SK-N-SH (cell line): ENCODE data around the gene STKLD1. TPM values are rescaled to one million over a fixed set of nuclear protein-coding genes. Genes with fewer than 3 reads are reported as not detected.

ENCODE experiments used
- CTCF ChIA-PET: fragments of 300-600, 350-600 bp; formaldehyde crosslinking; extraction: SDS; loops from one replicate; lab custom pipeline; 2021; lab: Yijun Ruan, JAX
- POLR2A ChIA-PET: fragments of 350-600 bp; sonication (Branson Sonifier 250); formaldehyde crosslinking; extraction: SDS; loops from one replicate; lab custom pipeline; 2020; ENCODE audit warnings: antibody characterized with exemption, inconsistent platforms; lab: Yijun Ruan, JAX
- DNase-seq: peaks from one replicate; pipeline ENCODE4 v3.0.0; 2012
- H2AFZ ChIP-seq: fragments of 200-600 bp; sonication (generic); 2 replicates; pipeline ENCODE4 v1.8.1; 2016; ENCODE audit warnings: antibody characterized with exemption, mild to moderate bottlenecking, low read depth
- H3F3A ChIP-seq: fragments of 200-600 bp; sonication (generic); replicated peaks from 2 replicates; pipeline ENCODE3; 2016; ENCODE audit warnings: antibody characterized with exemption, mild to moderate bottlenecking; ENCODE audit not compliant: insufficient read depth
- H3K27ac ChIP-seq, 2 experiments: fragments of 200-500 bp in 1 of 2; fragments of 200-600 bp in 1 of 2; sonication (Bioruptor generic) in 1 of 2; sonication (generic), shearing (Covaris generic) in 1 of 2; 2 replicates each; pipeline versions ENCODE4 v1.5.1 to v1.6.1; 2014 to 2016; ENCODE audit warnings: low read depth in 2 of 2, inconsistent platforms in 1 of 2, low read length in 1 of 2, mild to moderate bottlenecking in 1 of 2, mixed read lengths in 1 of 2
- H3K27me3 ChIP-seq: fragments of 200-600 bp; sonication (generic), shearing (Covaris generic); 2 replicates; pipeline ENCODE4 v1.6.1; 2016; ENCODE audit warnings: mixed run types; ENCODE audit not compliant: insufficient read depth
- H3K36me3 ChIP-seq, 2 experiments: fragments of 200-500 bp in 1 of 2; fragments of 200-600 bp in 1 of 2; sonication (Bioruptor generic) in 1 of 2; sonication (generic) in 1 of 2; replicated peaks in 1 of 2; 2 replicates each; pipeline versions ENCODE3 to v1.5.1; 2014 to 2016; ENCODE audit warnings: low read length in 1 of 2, mild to moderate bottlenecking in 1 of 2; ENCODE audit not compliant: insufficient read depth in 2 of 2, control insufficient read depth in 1 of 2
- H3K4me1 ChIP-seq, 2 experiments: fragments of 200-500 bp in 1 of 2; fragments of 200-600 bp in 1 of 2; sonication (Bioruptor generic) in 1 of 2; sonication (generic), shearing (Covaris generic) in 1 of 2; 2 replicates each; pipeline versions ENCODE4 v1.5.1 to v1.6.1; 2014 to 2016; ENCODE audit warnings: low read depth in 1 of 2, low read length in 1 of 2, mixed run types in 1 of 2; ENCODE audit not compliant: insufficient read depth in 2 of 2, control insufficient read depth in 1 of 2
- H3K4me2 ChIP-seq: fragments of 200-600 bp; sonication (generic), shearing (Covaris generic); 2 replicates; pipeline ENCODE4 v1.6.1; 2017; ENCODE audit warnings: mixed run types
- H3K4me3 ChIP-seq, 2 experiments: fragments of 200-500 bp in 1 of 2; fragments of 200-600 bp in 1 of 2; sonication (Bioruptor generic) in 1 of 2; sonication (generic), shearing (Covaris generic) in 1 of 2; 2 replicates each; pipeline versions ENCODE4 v1.5.1 to v1.8.1; 2014 to 2016; ENCODE audit warnings: low read depth in 2 of 2, inconsistent platforms in 1 of 2, low read length in 1 of 2, mild to moderate bottlenecking in 1 of 2, mixed read lengths in 1 of 2, moderate library complexity in 1 of 2
- H3K79me2 ChIP-seq: fragments of 200-600 bp; sonication (generic); 2 replicates; pipeline ENCODE4 v1.8.1; 2017; ENCODE audit warnings: mild to moderate bottlenecking; ENCODE audit not compliant: insufficient read depth
- H3K9ac ChIP-seq: fragments of 200-600 bp; sonication (generic); 2 replicates; pipeline ENCODE4 v1.6.1; 2017; ENCODE audit warnings: mixed run types
- H3K9me2 ChIP-seq: fragments of 200-600 bp; sonication (generic); 2 replicates; pipeline ENCODE4 v1.6.1; 2017; ENCODE audit warnings: mixed run types
- H3K9me3 ChIP-seq: fragments of 200-600 bp; sonication (generic); 2 replicates; pipeline ENCODE4 v1.6.1; 2017; ENCODE audit warnings: mixed run types, mild to moderate bottlenecking, moderate library complexity
- H4K20me1 ChIP-seq: fragments of 200-600 bp; sonication (generic); 2 replicates; pipeline ENCODE4 v1.6.1; 2017; ENCODE audit warnings: mild to moderate bottlenecking, mixed run types; ENCODE audit not compliant: insufficient read depth
- CHD2 ChIP-seq: fragments of 150-350 bp; IDR thresholded peaks from 2 replicates; pipeline ENCODE4 v1.6.1; 2018; ENCODE audit warnings: low read length; ENCODE audit not compliant: partially characterized antibody
- CTCF ChIP-seq: fragments of 200-600 bp; sonication (generic); IDR thresholded peaks from 2 replicates; pipeline ENCODE4 v1.6.1; 2017; ENCODE audit warnings: antibody characterized with exemption, mild to moderate bottlenecking, moderate library complexity
- EP300 ChIP-seq, 2 experiments: IDR thresholded peaks; 2 replicates each; pipeline versions ENCODE4 v1.4.0 to v1.6.1; 2012; ENCODE audit warnings: borderline replicate concordance in 1 of 2, low read depth in 1 of 2, low read length in 1 of 2
- EZH2phosphoT487 ChIP-seq: fragments of 200-600 bp; sonication (generic); IDR thresholded peaks from 2 replicates; pipeline ENCODE4 v1.6.1; 2017; ENCODE audit warnings: low read depth, mixed run types, mild to moderate bottlenecking, antibody characterized with exemption, moderate library complexity, borderline replicate concordance
- FOXM1 ChIP-seq: IDR thresholded peaks from 2 replicates; pipeline ENCODE4 v1.4.0; 2012; ENCODE audit warnings: low read depth, mild to moderate bottlenecking
- GABPA ChIP-seq: IDR thresholded peaks from 2 replicates; pipeline ENCODE4 v1.4.0; 2012; ENCODE audit warnings: low read depth, mild to moderate bottlenecking
- GATA2 ChIP-seq: sonication (generic); formaldehyde crosslinking; IDR thresholded peaks from 2 replicates; pipeline ENCODE4 v1.5.0; 2020; ENCODE audit warnings: mild to moderate bottlenecking, missing genetic modification reagents
- JUND ChIP-seq: IDR thresholded peaks from 2 replicates; pipeline ENCODE4 v1.4.0; 2012
- MAX ChIP-seq: IDR thresholded peaks from 2 replicates; pipeline ENCODE4 v1.4.0; 2012; ENCODE audit warnings: low read depth
- NRF1 ChIP-seq: IDR thresholded peaks from 2 replicates; pipeline ENCODE4 v1.6.1; 2012; ENCODE audit warnings: low read depth, mild to moderate bottlenecking, low read length
- PBX3 ChIP-seq: IDR thresholded peaks from 2 replicates; pipeline ENCODE4; 2012
- POLR2AphosphoS5 ChIP-seq: IDR thresholded peaks from 2 replicates; pipeline ENCODE4 v1.6.1; 2012; ENCODE audit warnings: low read depth, low read length
- RCOR1 ChIP-seq: fragments of 150-350 bp; IDR thresholded peaks from 2 replicates; pipeline ENCODE4 v1.6.1; 2017; ENCODE audit warnings: antibody characterized with exemption, low read length
- RFX5 ChIP-seq: IDR thresholded peaks from 2 replicates; pipeline ENCODE4 v1.6.1; 2012; ENCODE audit warnings: mild to moderate bottlenecking, improper control_type of control experiment, low read length
- SMC3 ChIP-seq: IDR thresholded peaks from 2 replicates; pipeline ENCODE4 v1.6.1; 2012; ENCODE audit warnings: low read depth, low read length, improper control_type of control experiment
- TAF1 ChIP-seq: IDR thresholded peaks from 2 replicates; pipeline ENCODE4 v1.6.1; 2012; ENCODE audit warnings: low read depth, mild to moderate bottlenecking, low read length, moderate library complexity, borderline replicate concordance
- YY1 ChIP-seq: IDR thresholded peaks from 2 replicates; pipeline ENCODE4 v1.4.0; 2012; ENCODE audit warnings: low read depth, mild to moderate bottlenecking
- WGBS: methylation state at CpG from one replicate; pipeline ENCODE4 v1.1.6; 2017; ENCODE audit warnings: low lambda C conversion rate; 5-methylcytosine and 5-hydroxymethylcytosine counted together
- polyA plus RNA-seq, 3 experiments: library from polyadenylated mRNA; depleted of rRNA; stranded (reverse); fragments of >200 nt; gene quantifications; 2 replicates each; pipeline ENCODE4 v1.2.3, GENCODE V29; 2012

The STKLD1 gene
- polyA plus RNA-seq, 1 of the 3 experiments (the other 2 are of a cell fraction) = 2.3 TPM

GRCh38 chr9:133439337-133439736 is 63.2 kb downstream of the STKLD1 start (continued):
- TF ChIP-seq RCOR1 (no peak), GATA2 (CRISPR knock-in tag) (no peak), JUND (no peak)

- Histone ChIP-seq H3K9me2 (no peaks in the 10 kb centered on the region), H3K27ac (no peak overlapping the region), H4K20me1 (no peaks in the 10 kb centered on the region), H3K4me2 (no peak overlapping the region), H3K27me3 (no peaks in the 10 kb centered on the region), H3K36me3 (no peaks in the 10 kb centered on the region), H3F3A (no peaks in the 10 kb centered on the region), H3K79me2 (no peaks in the 10 kb centered on the region), H3K4me3 (no peak overlapping the region), H3K9ac (no peak overlapping the region), H2AFZ (no peak overlapping the region), H3K4me1 (no peaks in the 10 kb centered on the region), H3K9me3 (no peaks in the 10 kb centered on the region)
- POLR2A ChIA-PET = no interaction called here
- CTCF ChIA-PET = no interaction called here
- no peak for DNase-seq
- TF ChIP-seq YY1 (no peak), SMC3 (no peak), EZH2phosphoT487 (no peak), POLR2AphosphoS5 (no peak), CTCF (no peak), EP300 (IDR thresholded peaks at IDR 0.05; ENCODE audit: borderline replicate concordance in 1 of 2, low read depth in 1 of 2, low read length in 1 of 2) (no peak), PBX3 (no peak), MAX (no peak), RFX5 (no peak), TAF1 (no peak), FOXM1 (no peak), CHD2 (no peak), NRF1 (no peak), GABPA (no peak)
- WGBS = 83% methylated on average over 9 of the region's 12 CpGs
Measured at GRCh38 chr9:133440874-133441273, 64.7 kb downstream of the STKLD1 start.
